Hematopoietic multipotent progenitor cell treated with erythropoietin and hydrocortisone succinate and interleukin-3 and kit ligand, for 17 days (in vitro differentiated cells): ENCODE results near the gene SPPL2B.

ENCODE experiments used
- DNase-seq: peaks from one replicate; pipeline ENCODE4 v3.0.0-alpha.2; 2015; ENCODE audit warnings: low spot score

SPPL2B gene

GRCh38 chr19:2355168-2356035 lies 26.9 kb downstream of the SPPL2B start:
- DNase-seq: no peak

GRCh38 chr19:2356036-2356646 lies 27.7 kb downstream of the SPPL2B start:
- DNase-seq: no peak

- no peak for DNase-seq
Observed at GRCh38 chr19:2357279-2358206, 29.1 kb downstream of the SPPL2B start.

DNA sequence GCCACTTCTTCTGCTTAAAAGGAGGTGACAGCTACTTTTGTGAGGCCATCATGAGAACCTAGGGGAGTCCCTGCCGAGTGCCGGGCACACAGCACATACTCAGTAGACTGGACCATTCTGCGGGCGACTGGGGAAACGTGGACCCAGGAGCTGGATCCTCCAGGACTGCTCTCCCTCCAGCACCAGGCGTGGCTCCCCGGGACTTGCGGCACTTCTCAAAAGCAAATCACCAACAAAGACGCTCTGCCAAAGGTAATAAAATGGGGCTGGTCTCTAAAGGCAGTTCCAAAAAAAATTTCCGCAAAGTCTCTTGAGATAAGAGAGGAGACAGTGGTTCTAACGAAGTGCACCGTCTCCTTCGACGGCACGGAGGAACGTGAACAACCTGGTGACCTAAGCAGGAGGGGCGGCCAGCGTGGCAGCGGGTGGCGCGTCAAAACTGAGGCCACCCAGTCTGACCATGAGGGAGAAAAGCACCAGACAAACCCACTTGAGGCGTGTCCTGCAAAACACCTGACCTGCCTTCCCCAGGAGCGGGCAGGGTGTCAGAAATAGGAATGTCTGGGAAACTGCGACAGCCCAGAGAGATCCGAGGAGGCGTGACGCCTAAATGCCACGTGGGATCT lies 30.2 kb downstream of the SPPL2B start:
- no peak for DNase-seq

- no peak for DNase-seq
Observed at GRCh38 chr19:2359992-2360685, 31.7 kb downstream of the SPPL2B start, which contains the start of gene TMPRSS9. Gene TMPRSS9 (plus strand): TSS chr19:2360265. CDS start chr19:2389786, 29,521 bp downstream.

GRCh38 chr19:2360833-2361232 lies 32.3 kb downstream of the SPPL2B start:
- DNase-seq: no peak

GRCh38 chr19:2361246-2362045 lies 33.0 kb downstream of the SPPL2B start:
- no peak for DNase-seq

DNA sequence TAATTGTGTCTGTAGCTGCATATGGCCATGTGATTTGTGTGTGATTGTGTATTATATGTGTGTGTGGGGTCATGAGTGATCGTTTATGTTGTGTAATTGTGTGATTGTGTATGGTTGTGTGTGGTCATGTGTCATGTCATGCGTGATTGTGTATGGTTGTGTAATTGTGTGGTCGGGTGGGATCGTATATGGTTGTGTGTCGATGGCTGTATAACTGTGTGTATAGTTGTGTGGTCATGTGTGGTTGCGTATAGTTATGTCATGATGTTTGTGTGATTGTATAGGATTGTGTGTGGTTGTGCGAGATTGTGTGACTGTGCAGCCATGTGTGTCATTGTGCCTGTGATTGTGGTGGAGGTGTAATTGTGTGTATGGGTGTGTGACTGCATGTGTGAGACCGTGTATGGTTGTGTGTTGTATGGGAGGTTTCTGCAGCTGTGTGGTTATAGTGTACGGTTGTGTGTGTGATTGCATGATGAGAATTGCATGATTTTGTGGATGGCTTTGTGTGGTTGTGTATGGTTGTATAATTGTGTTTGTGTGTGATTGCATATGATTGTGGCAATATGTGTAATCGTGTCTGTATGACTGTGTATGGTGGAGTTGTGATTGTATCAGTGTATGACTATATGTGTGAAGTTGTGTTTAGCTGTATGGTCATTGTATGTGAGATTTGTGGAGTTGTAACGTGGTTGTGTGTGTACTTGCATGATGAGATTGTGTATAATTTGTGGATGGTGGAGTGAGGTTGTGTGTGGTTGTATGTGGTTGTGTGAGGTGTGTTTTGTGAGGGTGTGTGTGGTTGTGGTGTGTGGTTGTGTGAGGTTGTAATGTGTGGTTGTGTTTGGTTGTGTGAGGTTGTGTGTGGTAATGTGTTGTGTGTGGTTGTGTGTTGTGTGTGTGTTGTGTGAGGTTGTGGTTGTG lies 33.8 kb downstream of the SPPL2B start:
- DNase-seq: no peak

- no peak for DNase-seq
Observed at GRCh38 chr19:2362970-2363300, 34.5 kb downstream of the SPPL2B start.

DNA sequence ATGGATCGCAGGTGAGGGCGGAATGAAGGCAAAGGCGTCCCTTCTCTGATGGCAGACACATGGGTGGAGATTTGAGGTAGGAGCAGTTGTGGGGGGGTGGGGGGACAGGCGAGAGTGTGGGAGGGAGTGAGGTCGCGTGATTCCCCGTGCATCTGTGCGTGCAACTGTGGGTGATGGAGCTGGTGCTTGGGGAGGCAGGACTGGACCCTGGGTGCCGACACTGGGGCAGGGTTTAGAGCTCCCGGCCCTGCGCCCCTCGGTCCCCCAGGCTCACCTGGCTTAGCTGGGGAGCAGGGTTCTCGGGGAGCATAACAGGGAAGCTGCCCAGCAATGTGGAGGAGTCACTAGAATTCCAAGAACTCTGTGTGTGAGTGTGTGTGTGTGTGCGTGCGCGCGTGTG lies 34.9 kb downstream of the SPPL2B start:
- no peak for DNase-seq

DNA sequence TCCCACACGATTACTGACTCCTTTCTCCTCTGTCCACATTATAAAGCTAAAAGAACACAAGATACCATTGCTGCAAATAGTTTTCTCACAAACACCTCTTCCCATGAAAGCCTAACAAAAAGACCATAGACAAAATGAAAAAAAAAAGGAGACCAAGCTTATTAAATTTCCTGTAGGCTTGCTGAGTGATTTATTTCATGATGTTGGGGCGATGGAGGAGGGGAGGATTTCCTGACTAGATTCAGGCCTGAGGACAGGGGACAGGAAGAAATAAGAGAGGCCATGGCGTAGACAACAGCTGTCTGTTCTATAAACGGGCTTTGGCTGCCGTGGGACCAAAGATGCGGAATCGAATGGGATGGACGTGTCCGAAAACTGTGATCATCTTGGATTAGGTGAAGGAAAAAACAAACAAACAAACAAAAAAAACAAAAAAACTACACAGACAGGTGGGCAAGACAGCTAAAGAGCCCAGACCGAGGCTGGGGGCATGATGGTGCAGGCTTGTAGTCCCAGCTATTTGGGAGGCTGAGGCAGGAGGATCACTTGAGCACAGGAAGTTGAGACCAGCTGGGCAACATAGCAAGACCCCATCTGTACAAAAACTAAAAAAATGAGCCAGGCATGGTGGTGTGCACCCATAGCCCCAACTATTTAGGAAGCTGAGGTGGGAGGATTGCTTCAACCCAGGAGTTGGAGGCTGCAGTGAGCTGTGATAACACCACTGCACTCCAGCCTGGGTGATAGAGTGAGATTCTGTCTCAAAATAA lies 36.9 kb downstream of the SPPL2B start:
- DNase-seq: no peak

GRCh38 chr19:2371656-2372055 lies 43.2 kb downstream of the SPPL2B start:
- DNase-seq: no peak

- no peak for DNase-seq
Observed at GRCh38 chr19:2372076-2372612, 43.7 kb downstream of the SPPL2B start.

DNA sequence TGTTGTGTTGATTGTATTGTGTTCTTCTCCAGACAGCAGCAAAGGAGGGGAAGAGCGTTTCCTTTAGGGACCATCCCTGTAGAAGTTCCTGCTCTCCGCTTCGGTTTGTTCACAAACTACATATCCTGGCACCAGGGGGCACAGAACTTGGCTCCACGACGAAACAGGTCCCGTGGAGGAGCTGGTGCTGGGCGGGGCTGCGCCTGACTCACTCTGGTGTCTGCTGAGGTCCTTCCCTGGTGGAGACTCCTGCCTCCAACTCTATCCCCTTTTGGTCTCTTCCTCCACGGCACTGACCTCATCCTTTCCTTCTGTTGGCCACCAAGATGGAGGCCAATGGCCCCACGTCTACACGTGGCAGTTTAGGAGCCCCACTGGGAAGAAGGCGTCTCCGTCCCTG lies 46.3 kb downstream of the SPPL2B start:
- no peak for DNase-seq

DNA sequence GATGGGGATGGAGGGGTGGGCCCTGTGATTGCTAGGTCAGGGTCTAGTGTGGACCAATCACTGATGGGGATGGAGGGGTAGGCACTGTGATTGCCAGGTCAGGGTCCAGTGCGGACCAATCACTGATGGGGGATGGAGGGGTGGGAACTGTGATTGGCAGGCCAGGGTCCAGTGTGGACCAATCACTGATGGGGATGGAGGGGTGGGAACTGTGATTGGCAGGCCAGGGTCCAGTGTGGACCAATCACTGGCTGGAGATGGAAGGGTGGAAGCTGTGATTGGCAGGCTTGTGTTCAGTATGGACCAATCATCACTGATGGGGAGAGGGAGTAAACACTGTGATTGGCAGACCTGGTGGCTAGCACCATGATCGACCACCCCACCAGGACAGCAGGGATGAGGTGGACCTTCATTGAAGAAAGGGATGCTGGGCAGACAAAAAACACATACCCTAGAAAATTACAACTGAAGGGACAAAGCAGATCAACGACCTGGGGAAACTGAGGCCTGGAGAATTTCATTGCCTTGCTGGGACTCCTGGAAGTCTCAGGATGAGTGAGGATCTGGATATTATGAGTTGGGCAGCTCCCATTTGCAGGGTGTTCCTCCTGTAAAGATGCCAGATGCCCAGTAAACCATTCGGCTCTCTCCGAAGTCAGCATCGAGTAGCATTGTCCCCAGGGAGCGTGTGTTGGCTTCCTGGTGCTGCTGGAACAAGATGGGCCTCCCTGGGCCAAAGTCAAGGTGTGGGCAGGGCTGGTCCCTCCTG lies 47.1 kb downstream of the SPPL2B start:
- DNase-seq: peak; percentile 25

- DNase-seq: no peak
Observed at GRCh38 chr19:2376784-2377519, 48.5 kb downstream of the SPPL2B start.

GRCh38 chr19:2380567-2380966 lies 52.1 kb downstream of the SPPL2B start:
- DNase-seq: no peak
